ENCODE measurements around the gene NALF2. TPM values are rescaled to one million over a fixed set of nuclear protein-coding genes. Genes with fewer than 3 reads are reported as not detected.
A peak's percentile ranks its signal among the peaks of the same experiment; 100 is the strongest.

NALF2 gene
- total RNA-seq (ENCODE audit: low replicate concordance): not detected in 2 replicates

GRCh38 chrX:69503782-69504625 lies at the start of gene NALF2:
TSS of gene NALF2 (plus strand) at chrX:69504326. CDS start at chrX:69505283, 957 bp downstream.
- H3K4me3 ChIP-seq (ENCODE audit: low read depth, low read length): peak within 1 kb of the TSS; percentile 13
- no peak for TF ChIP-seq CTCF (IDR thresholded peaks at IDR 0.05; ENCODE audit: insufficient read depth, low read length)
- DNase-seq (ENCODE audit: low read depth): peak; percentile 18

GRCh38 chrX:69457756-69458155 lies 46.4 kb upstream of the NALF2 start:
- TF ChIP-seq CTCF (IDR thresholded peaks at IDR 0.05; ENCODE audit: insufficient read depth, low read length): no peak
- no peak overlapping the region for H3K4me3 ChIP-seq (ENCODE audit: low read depth, low read length)
- no peak for DNase-seq (ENCODE audit: low read depth)

- no peak overlapping the region for H3K4me3 ChIP-seq (ENCODE audit: low read depth, low read length)
- no peak for TF ChIP-seq CTCF (IDR thresholded peaks at IDR 0.05; ENCODE audit: insufficient read depth, low read length)
- no peak for DNase-seq (ENCODE audit: low read depth)
These were observed 37.6 kb upstream of the NALF2 start for GRCh38 chrX:69466546-69466945.

- TF ChIP-seq CTCF (IDR thresholded peaks at IDR 0.05; ENCODE audit: insufficient read depth, low read length): no peak
- no peak for DNase-seq (ENCODE audit: low read depth)
- no peak overlapping the region for H3K4me3 ChIP-seq (ENCODE audit: low read depth, low read length)
These were observed 34.2 kb upstream of the NALF2 start for GRCh38 chrX:69469975-69470374.

GRCh38 chrX:69489625-69490024 lies 14.5 kb upstream of the NALF2 start:
- no peak for DNase-seq (ENCODE audit: low read depth)
- H3K4me3 ChIP-seq (ENCODE audit: low read depth, low read length): no peak overlapping the region
- TF ChIP-seq CTCF (IDR thresholded peaks at IDR 0.05; ENCODE audit: insufficient read depth, low read length): no peak

GRCh38 chrX:69493193-69493592 lies 10.9 kb upstream of the NALF2 start:
- peak; percentile 22 for TF ChIP-seq CTCF (IDR thresholded peaks at IDR 0.05; ENCODE audit: insufficient read depth, low read length)
- peak; percentile 3 for DNase-seq (ENCODE audit: low read depth)
- no peak overlapping the region for H3K4me3 ChIP-seq (ENCODE audit: low read depth, low read length)

Measured in fibroblast of the aortic adventitia (primary cell).